SH-SY5Y (cell line): Measurements from ENCODE around the gene TMPRSS3.

ENCODE experiments used
- GATA2 ChIP-seq: IDR thresholded peaks from 2 replicates; pipeline ENCODE4 v1.6.1; 2011; ENCODE audit warnings: mild to moderate bottlenecking, low read depth, low read length
- GATA3 ChIP-seq: IDR thresholded peaks from 2 replicates; pipeline ENCODE4 v1.6.1; 2011; ENCODE audit warnings: low read depth, mild to moderate bottlenecking, low read length, moderate library complexity

GRCh38 chr21:42375966-42376337 lies 19.9 kb downstream of the TMPRSS3 start:
- TF ChIP-seq GATA3 (no peak), GATA2 (no peak)
